Colonic mucosa (tissue), 4 donors: Measurements from ENCODE around the gene PSME2. TPM values are rescaled to one million over a fixed set of nuclear protein-coding genes. Genes with fewer than 3 reads are reported as not detected.

Experiments
- DNase-seq: peaks from one replicate; pipeline ENCODE4 v3.0.0-alpha.2; 2020
- H3K27ac ChIP-seq: fragments of 200-600 bp; one replicate; pipeline ENCODE4 v1.8.0; 2021
- H3K27me3 ChIP-seq: fragments of 200-600 bp; one replicate; pipeline ENCODE4 v1.8.0; 2021
- H3K36me3 ChIP-seq: fragments of 200-600 bp; one replicate; pipeline ENCODE4 v1.8.0; 2021
- H3K4me1 ChIP-seq: fragments of 200-600 bp; one replicate; pipeline ENCODE4 v1.8.0; 2021; ENCODE audit warnings: mild to moderate bottlenecking
- H3K4me3 ChIP-seq: fragments of 200-600 bp; one replicate; pipeline ENCODE4 v1.8.0; 2021
- H3K9ac ChIP-seq, 2 donors: one replicate each; pipeline ENCODE4 v1.7.0; 2013; ENCODE audit warnings: control low read depth in 2 of 2, low read depth in 2 of 2, low read length in 2 of 2
- H3K9me3 ChIP-seq: fragments of 200-600 bp; one replicate; pipeline ENCODE4 v1.8.0; 2021
- intact Hi-C: fragments of 100-400 bp; cut with DNase I; formaldehyde crosslinking; loops from one replicate; pipeline ENCODE4 v1.14.1; 2022
- total RNA-seq, 2 donors: library from RNA; stranded (reverse); fragmentation: NEBNext Ultra II Directional in 1 of 2; extraction: Animal tissue kit (Norgen Biotek cat#: 25700) in 1 of 2; gene quantifications; one replicate each; pipeline ENCODE4 v1.2.1, GENCODE V29; 2021
- TF ChIP-seq, protein P1 (sequence below): fragments of 200-600 bp; IDR thresholded peaks from one replicate; pipeline ENCODE4 v1.8.0; 2022; ENCODE audit warnings: antibody characterized with exemption, mild to moderate bottlenecking
- donor health status: healthy.
- donor health status: DM: no; HTN: no; CAD: no.
- donor health status: DM: no; HTN: no; CAD: no.

PSME2 gene
- total RNA-seq, 2 donors from 2014 or later, result 151 to 320 TPM

DNA sequence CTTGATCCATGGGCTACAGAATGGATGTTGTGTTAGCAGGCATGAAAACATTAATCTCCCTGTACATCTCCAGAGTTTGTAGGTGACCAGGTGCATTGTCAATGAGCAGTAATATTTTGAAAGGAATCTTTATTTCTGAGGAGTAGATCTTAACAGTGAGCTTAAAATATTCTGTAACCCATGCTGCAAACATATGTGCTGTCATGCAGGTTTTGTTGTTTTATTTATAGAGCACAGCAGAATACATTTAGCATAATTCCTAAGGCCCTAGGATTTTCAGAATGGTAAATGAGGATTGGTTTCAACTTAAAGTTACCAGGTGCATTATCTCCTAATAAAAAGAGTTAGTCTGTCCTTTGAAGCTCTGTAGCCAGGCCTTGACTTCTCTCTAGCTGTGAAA is 19.5 kb downstream of the PSME2 start:
- intact Hi-C loops, result no loop called here
- Histone ChIP-seq H3K9ac (no peak overlapping the region), H3K27ac (no peak overlapping the region), H3K9me3 (no peaks in the 10 kb centered on the region), H3K4me1 (no peaks in the 10 kb centered on the region), H3K4me3 (no peak overlapping the region), H3K27me3 (no peaks in the 10 kb centered on the region), H3K36me3 (no peaks in the 10 kb centered on the region)
- DNase-seq, result no peak
- TF ChIP-seq, protein P1, sequence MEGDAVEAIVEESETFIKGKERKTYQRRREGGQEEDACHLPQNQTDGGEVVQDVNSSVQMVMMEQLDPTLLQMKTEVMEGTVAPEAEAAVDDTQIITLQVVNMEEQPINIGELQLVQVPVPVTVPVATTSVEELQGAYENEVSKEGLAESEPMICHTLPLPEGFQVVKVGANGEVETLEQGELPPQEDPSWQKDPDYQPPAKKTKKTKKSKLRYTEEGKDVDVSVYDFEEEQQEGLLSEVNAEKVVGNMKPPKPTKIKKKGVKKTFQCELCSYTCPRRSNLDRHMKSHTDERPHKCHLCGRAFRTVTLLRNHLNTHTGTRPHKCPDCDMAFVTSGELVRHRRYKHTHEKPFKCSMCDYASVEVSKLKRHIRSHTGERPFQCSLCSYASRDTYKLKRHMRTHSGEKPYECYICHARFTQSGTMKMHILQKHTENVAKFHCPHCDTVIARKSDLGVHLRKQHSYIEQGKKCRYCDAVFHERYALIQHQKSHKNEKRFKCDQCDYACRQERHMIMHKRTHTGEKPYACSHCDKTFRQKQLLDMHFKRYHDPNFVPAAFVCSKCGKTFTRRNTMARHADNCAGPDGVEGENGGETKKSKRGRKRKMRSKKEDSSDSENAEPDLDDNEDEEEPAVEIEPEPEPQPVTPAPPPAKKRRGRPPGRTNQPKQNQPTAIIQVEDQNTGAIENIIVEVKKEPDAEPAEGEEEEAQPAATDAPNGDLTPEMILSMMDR, result no peak

DNA sequence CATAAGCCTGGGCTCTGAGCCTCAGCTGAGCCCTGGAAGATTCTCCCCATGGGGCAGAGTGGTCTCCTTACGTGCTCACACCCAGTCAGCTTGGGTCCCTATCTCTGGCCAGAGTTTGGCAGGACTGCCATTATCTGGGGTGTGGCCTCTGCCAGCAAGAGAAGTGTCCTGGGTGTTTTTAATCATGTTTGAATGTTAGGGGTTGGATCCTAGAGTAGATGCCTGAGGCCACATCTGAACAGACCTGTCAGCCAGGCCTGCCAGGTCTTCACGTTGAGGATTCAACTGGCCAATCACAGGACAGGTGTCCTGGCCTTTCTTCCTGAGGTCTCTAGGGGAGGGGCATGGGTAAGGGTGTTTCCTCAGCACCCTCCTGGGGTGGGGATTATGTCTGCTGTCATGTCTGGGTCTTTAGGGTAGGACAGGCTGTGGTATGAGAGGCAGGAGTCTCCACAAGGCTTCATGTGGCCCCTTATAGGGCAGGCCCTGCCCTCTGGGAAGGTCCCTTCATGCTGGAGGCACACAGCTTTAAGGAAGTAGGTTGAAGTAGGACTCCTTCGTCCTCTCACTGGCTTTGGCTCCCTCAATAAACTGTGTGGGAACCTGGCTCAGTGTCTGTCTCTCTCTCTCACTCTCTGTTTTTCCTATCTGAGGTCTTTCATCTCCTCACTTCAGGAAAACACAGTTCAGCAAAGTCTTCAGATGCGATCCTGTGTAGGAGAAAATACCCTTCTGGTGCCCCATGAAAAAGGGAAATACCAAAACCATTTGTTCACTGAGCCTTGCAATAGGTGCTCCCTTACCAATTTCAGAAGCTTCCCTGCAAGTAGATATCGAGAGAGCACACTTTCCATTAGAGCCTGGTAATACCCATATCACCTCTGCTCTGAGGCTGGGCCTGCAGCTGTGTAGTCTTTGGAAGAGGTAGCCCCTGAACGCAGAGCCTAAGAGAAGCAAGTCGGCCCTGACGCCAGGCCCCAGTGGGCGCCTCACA is 22.7 kb downstream of the PSME2 start:
- Histone ChIP-seq H3K9ac (no peak overlapping the region), H3K36me3 (peaks cover 11% of the 10 kb centered on the region), H3K4me1 (no peaks in the 10 kb centered on the region), H3K27me3 (no peaks in the 10 kb centered on the region), H3K9me3 (no peaks in the 10 kb centered on the region), H3K27ac (no peak overlapping the region), H3K4me3 (no peak overlapping the region)
- no peak for DNase-seq
- TF ChIP-seq, protein P1, result no peak
- intact Hi-C loops, result no loop called here

DNA sequence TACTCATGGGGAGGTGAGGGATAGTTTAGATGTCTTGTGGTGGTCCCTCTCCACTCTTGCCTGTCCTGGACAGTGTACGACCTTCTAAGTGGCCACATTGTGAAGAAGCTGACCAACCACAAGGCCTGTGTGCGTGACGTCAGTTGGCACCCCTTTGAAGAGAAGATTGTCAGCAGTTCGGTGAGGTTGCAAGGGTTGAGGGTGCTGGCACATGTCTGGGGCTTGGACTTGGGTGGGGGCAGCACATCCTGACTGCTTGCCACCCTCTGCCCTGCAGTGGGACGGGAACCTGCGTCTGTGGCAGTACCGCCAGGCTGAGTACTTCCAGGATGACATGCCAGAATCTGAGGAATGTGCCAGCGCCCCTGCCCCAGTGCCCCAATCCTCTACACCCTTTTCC is 23.5 kb downstream of the PSME2 start:
- Histone ChIP-seq H3K9me3 (no peaks in the 10 kb centered on the region), H3K27me3 (no peaks in the 10 kb centered on the region), H3K4me3 (no peak overlapping the region), H3K27ac (no peak overlapping the region), H3K36me3 (peaks cover 17% of the 10 kb centered on the region), H3K4me1 (no peaks in the 10 kb centered on the region), H3K9ac (no peak overlapping the region)
- no peak for DNase-seq
- TF ChIP-seq, protein P1, result no peak
- intact Hi-C loops, result no loop called here

DNA sequence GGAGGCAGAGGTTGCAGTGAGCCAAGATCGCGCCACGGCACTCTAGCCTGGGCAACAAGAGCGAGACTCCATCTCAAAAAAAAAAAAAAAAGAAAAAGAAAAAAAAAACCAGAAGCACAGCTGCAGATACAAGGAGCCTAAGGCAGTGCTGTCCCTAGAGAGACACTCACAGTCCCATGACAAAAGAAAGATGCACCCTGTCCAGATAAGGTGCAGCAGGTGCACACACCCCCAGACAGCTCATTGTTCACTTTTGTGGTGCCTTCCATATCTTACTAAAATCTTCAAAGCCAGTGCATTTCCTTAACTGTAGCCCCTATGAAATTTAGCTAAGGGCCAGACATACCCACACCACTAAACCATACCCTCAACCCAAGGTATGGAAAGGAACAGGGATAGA is 24.0 kb downstream of the PSME2 start:
- DNase-seq, result no peak
- Histone ChIP-seq H3K36me3 (peaks cover 17% of the 10 kb centered on the region), H3K4me1 (no peaks in the 10 kb centered on the region), H3K4me3 (no peak overlapping the region), H3K9ac (no peak overlapping the region), H3K27ac (no peak overlapping the region), H3K9me3 (no peaks in the 10 kb centered on the region), H3K27me3 (no peaks in the 10 kb centered on the region)
- intact Hi-C loops, result no loop called here
- TF ChIP-seq, protein P1, result no peak

DNA sequence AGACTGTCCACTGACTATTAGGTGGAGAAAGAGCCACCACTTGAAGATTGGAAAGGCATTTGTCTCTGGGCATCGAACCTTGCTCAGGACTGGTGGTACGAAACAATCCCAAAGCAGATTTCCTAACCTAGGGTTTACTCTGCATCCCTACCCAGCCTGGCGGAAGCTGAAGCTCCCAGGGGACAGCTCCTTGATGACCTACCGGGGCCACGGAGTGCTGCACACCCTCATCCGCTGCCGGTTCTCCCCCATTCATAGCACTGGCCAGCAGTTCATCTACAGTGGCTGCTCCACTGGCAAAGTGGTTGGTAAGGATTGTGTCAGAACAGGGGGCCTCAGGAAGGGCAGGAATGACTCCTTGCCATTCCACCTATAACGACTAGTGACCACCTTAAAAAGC is 25.2 kb downstream of the PSME2 start:
- DNase-seq, result no peak
- Histone ChIP-seq H3K27ac (no peak overlapping the region), H3K27me3 (no peaks in the 10 kb centered on the region), H3K36me3 (peaks cover 17% of the 10 kb centered on the region), H3K9ac (no peak overlapping the region), H3K4me1 (peaks cover 3% of the 10 kb centered on the region), H3K9me3 (no peaks in the 10 kb centered on the region), H3K4me3 (no peak overlapping the region)
- TF ChIP-seq, protein P1, result no peak
- intact Hi-C loops, result no loop called here
